AG08396 (cell line): ENCODE results near the gene CABP4.
A peak's percentile ranks its signal among the peaks of the same experiment; 100 is the strongest.

Experiments used
- DNase-seq: peaks from one replicate; pipeline ENCODE4 v3.0.0; 2012; ENCODE audit warnings: low spot score, mixed read lengths

CABP4 gene

DNA sequence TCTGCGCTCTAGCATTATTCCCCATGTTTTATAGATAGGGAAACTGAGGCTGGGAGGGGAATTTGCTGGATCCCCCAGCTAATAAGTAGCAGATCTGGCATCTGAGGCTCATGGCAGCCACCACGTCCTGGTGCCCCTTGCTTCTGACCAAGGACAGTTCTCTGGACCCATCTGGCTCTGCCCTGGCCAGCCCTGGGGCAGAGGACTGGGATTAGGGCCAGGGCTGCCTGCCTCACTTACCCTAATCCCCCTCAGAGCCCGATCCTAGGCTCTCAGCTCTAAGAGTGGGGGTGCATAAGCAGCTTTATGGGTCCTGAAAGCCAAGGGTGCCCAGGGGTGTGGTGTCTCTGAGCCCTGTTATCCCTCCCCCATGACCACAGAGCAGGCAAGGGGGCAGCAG is at the start of gene CABP4:
Gene CABP4, plus strand, starts transcription at position 301 of the 400 bp plus-strand sequence. Its CDS starts 70 bp downstream, at position 371.
- no peak for DNase-seq

- no peak for DNase-seq
Measured at GRCh38 chr11:67405688-67406339, 49.3 kb upstream of the CABP4 start.

GRCh38 chr11:67406420-67406968 is 48.7 kb upstream of the CABP4 start:
- no peak for DNase-seq

DNA sequence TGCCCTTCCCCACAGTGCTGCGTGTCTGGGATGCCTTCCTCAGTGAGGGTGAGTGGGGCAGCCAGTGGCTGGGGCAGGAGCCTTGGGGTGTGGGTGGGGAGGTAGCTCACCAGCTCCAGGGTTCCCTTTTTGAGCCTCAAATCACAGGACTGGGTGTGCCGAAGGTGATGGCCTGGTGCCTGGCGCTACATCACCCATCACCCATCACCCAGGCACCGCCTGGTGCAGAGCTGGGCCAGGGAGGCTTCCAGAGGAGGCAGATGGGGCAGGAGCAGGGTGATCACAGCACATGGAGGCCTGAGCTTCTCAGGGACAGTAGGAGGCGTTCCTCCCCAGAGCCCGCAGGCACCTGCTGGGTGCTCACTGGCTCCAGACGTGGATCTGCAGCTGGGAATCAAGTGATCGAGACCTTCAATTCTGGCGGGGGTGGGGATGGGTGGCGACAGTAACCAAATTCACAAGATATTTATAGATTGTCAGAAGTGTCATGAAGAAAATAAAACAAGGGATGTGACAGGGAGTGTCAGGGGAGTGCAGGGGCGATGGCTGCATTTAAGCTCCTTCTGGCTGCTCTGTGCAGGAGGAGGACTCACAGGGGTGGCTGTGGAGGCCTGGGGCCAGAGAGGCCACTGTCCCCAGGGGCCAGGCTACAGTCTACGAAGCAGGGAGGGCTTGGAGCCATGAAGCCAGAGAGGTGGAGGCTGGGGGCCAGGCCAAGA is 48.0 kb upstream of the CABP4 start:
- DNase-seq = no peak

GRCh38 chr11:67407688-67408163 is 47.4 kb upstream of the CABP4 start:
- no peak for DNase-seq

DNA sequence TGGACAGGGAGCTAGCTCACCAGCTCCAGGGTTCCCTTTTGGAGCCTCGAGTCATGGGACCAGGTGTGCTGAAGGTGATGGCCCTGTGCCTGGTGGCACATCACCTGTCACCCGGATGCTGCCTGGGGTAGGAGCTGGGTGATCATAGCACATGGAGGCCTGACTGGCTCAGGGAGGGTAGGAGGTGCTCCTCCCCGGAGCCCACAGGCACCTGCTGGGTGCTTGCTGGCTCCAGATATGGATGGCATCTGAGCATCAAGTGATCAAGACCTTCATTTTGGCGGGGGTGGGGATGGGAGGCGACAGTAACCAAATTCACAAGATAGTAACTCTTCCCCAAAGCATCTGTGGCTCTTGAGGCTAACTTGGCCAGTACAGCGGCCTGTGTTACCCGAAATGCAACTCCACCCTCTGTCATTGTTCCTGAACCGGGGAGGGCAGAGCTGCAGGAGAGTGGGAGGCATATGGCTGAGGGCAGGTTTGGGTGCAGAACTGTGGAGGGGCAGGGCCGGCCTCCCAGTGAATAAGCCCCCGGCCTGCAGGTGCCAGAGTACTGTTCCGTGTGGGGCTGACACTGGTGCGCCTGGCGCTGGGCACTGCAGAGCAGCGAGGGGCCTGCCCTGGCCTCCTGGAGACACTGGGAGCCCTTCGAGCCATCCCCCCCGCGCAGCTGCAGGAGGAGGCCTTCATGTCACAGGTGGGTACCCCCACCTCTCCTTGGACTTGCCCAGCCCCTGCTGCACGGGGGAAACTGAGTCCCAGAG is 46.5 kb upstream of the CABP4 start:
- no peak for DNase-seq

DNA sequence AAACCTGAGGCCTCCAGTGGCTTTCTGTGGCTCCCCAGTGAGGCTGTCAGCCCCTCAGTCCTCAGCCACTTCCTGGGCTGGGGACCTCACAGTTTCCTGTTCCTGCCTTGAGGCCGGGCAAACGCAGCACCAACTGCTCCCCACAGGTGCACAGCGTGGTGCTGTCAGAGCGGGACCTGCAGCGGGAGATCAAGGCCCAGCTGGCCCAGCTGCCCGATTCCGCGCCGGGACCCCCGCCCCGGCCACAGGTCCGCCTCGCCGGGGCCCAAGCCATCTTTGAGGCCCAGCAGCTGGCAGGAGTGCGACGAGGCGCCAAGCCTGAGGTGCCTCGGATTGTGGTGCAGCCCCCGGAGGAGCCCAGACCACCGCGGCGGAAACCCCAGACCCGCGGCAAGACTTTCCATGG is 45.9 kb upstream of the CABP4 start:
- DNase-seq = no peak

GRCh38 chr11:67409781-67410368 is 45.3 kb upstream of the CABP4 start:
- no peak for DNase-seq

DNA sequence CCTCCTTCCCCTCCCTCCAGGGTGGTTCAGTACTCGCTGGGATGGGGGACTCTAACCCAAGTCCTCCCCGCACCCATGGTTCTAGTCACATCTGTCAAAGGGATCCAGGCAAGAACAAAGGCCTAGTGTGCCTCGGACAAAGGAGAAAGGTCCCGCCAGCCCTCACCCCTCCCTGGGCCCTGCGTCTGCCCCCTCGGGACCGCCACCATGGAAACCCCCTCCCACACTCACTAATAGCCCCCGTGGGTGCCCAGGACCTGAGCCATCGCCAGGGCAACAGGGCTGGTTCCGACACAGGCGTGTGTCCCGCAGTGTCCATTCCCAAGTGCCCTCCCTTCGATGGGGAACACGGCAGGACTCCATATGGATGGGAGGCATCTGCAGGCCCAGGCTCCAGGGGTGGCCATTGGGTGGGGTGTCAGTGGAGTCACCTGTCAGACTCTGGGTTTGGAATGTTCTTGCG is 44.8 kb upstream of the CABP4 start:
- DNase-seq = no peak

- peak; percentile 11 for DNase-seq
Measured at GRCh38 chr11:67410984-67411784, 44.0 kb upstream of the CABP4 start.

DNA sequence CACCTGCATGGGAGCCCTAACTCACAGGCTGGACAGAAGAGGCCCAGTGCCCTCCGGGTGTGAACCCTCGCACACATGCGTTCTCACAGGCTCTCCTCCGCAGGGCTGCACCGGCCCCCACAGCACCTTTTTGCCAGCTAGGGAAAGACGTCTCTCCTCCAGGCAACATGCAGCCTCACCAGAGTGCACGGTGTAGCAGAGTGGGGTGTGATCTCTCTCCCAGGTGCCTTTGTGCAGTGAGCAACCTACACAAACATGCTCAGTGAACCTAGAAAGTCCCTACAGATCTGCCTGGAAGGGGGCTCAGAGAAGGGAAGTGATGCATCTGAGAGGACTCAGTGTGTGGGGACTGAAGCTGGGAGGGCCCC is 43.4 kb upstream of the CABP4 start:
- peak; percentile 6 for DNase-seq

GRCh38 chr11:67412495-67413179 is 42.5 kb upstream of the CABP4 start:
- no peak for DNase-seq

DNA sequence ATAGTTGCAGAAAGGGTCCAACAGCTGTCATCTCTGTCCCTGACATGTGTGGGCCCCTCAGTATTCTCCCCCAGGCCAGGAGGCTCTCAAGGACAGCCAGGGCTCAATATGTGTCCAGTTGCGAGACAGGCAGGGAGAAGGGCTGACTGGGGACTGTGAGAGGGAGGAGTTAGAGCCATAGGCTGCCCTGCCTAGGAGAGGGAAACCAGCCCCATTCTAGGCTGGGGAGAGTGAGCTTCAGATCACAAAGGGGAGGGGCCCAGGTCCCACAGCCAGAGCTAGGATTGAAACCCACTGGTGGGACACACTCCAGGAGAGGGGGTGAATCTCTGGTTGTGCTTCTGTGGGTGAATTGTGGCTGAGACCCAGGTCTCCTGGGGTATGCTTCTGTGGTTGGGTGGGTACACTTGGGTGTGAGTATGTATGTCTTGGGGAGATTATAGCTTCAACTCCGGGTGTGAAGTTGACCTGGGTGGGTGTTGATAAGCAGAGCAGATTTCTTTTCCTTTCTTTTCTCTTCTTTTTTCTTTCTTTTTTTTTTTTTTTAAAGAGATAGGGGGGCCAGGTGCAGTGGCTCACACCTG is 41.8 kb upstream of the CABP4 start:
- no peak for DNase-seq

DNA sequence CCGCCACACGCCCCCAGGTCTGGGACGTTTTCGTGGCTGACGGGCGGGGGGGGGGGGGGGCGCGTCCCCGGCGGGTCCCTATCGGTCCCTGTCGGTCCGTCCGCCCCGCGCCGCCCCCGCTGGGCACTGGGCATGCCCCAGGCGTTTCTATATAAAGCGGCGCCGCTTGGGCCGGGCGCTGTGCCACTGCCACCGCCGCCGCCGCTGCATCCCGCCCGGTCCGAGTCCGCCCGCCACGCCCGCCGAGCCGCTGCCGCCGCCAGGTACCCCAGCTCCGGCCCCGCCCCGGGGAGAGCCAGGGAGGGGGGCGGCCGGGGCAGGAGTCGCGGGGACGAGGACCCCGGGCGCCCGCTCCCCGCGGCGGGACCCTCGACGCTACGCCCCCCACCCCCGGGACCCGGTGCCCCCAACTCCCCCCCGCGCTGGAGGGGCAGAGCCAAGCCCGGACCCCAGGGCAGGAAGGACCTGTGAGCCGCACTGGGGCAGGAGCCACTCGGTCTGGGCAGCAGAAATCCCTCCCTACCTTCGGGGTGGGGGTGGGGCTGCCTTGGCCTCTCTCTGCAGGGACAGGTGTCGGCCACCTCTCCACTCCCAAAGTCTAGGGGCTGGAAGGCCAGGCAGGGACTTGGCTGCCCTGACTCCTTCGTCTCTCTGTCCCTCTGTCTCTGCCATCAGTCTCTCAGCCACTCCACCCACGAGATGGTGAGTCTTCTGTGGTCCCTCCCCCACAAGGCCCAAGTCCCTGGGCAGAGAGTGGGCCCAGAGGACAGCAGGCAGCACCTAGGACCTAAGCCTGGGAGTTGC is 39.5 kb upstream of the CABP4 start, which contains the start of gene CARNS1:
Gene CARNS1, plus strand, starts transcription at position 178 of the 804 bp plus-strand sequence. Its CDS starts 522 bp downstream, at position 700.
- DNase-seq = no peak

- DNase-seq = no peak
Measured at GRCh38 chr11:67416416-67417335, 38.5 kb upstream of the CABP4 start.

DNA sequence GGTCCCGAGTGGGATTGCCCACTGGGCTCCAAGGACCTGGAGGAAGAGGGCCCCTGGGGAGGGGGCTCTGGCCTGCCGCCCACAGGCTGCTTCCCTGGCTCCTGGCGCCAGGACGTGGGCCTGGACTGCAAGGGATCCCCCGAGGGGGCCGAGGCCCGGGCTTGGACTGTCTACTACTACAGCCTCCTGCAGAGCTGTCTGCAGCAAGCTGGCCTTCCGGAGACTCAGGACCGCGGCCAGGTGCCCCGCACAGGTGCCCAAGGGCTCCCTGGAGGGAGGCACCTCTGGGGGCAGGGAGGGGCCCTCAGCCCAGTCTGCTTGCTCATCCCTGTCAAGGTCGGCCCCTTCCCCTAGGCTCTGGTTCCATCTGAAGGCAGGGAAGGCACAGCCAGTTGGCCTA is 37.7 kb upstream of the CABP4 start:
- no peak for DNase-seq

- no peak for DNase-seq
Measured at GRCh38 chr11:67418476-67419281, 36.5 kb upstream of the CABP4 start.
